GM12878 (cell line): ENCODE measurements around the gene UMAD1.

ENCODE experiments used
- ATF2 ChIP-seq: IDR thresholded peaks from 2 replicates; pipeline ENCODE4 v1.6.1; 2012; ENCODE audit warnings: low read length, inconsistent platforms
- CTCF ChIP-seq, 3 experiments: IDR thresholded peaks in 2 of 3; conservative IDR thresholded peaks in 1 of 3; 2 replicates each; pipeline ENCODE4 v1.5.1; 2011; ENCODE audit warnings: low read depth in 3 of 3, low read length in 3 of 3, mild to moderate bottlenecking in 3 of 3, control low read depth in 2 of 3, moderate library complexity in 2 of 3, inconsistent platforms in 1 of 3, mixed read lengths in 1 of 3; ENCODE audit not compliant: control insufficient read depth in 2 of 3, insufficient read depth in 1 of 3; ENCODE audit errors: extremely low read depth in 1 of 3
- ESRRA ChIP-seq: IDR thresholded peaks from 2 replicates; pipeline ENCODE4 v1.6.1; 2012; ENCODE audit warnings: mild to moderate bottlenecking, low read length, improper control_type of control experiment
- FOXK2 ChIP-seq: fragments of 450-650 bp; IDR thresholded peaks from 2 replicates; pipeline ENCODE4 v1.6.1; 2017; ENCODE audit warnings: mild to moderate bottlenecking, moderate library complexity
- MYB ChIP-seq: fragments of 150-350 bp; IDR thresholded peaks from 2 replicates; pipeline ENCODE4 v1.6.1; 2014; ENCODE audit warnings: mild to moderate bottlenecking, low read depth, low read length, borderline replicate concordance
- MYC ChIP-seq: IDR thresholded peaks from 2 replicates; pipeline ENCODE4 v1.6.1; 2011; ENCODE audit warnings: mild to moderate bottlenecking, low read length, moderate library complexity, inconsistent platforms; ENCODE audit not compliant: insufficient read depth, insufficient replicate concordance, insufficient read length, severe bottlenecking
- NR2C2 ChIP-seq: IDR thresholded peaks from 2 replicates; pipeline ENCODE4 v1.6.1; 2011; ENCODE audit warnings: borderline replicate concordance, low read depth; ENCODE audit not compliant: control insufficient read depth, insufficient read length
- RBBP5 ChIP-seq: fragments of 200-600 bp; sonication (generic); conservative IDR thresholded peaks from 2 replicates; pipeline ENCODE4 v1.6.1; 2016
- SIN3A ChIP-seq: IDR thresholded peaks from 2 replicates; pipeline ENCODE4 v1.6.1; 2012; ENCODE audit warnings: low read depth, low read length, improper control_type of control experiment

- TF ChIP-seq ATF2: no peak
- TF ChIP-seq NR2C2: no peak
- no peak for TF ChIP-seq RBBP5
- no peak for TF ChIP-seq MYB
- TF ChIP-seq FOXK2: no peak
- TF ChIP-seq CTCF (IDR thresholded peaks at IDR 0.05 in 2 of 3, conservative IDR thresholded peaks at IDR 0.05 in 1 of 3; ENCODE audit: control insufficient read depth in 2 of 3, extremely low read depth in 1 of 3, insufficient read depth in 1 of 3, low read depth in 3 of 3, low read length in 3 of 3): no peak
- no peak for TF ChIP-seq ESRRA
- TF ChIP-seq MYC: no peak
- TF ChIP-seq SIN3A: no peak
Observed at GRCh38 chr7:7698930-7699329, 58.4 kb downstream of the UMAD1 start.
